Middle frontal gyrus (tissue), 1 donor: ENCODE measurements around the gene COL7A1.
A peak's percentile ranks its signal among the peaks of the same experiment; 100 is the strongest.

ENCODE experiments used
- DNase-seq: peaks from one replicate; pipeline ENCODE4 v3.0.0-alpha.2; 2015; ENCODE audit warnings: low spot score; ENCODE audit errors: extremely low spot score

The COL7A1 gene

GRCh38 chr3:48619541-48620524, 24.7 kb upstream of the COL7A1 start:
- no peak for DNase-seq

DNA sequence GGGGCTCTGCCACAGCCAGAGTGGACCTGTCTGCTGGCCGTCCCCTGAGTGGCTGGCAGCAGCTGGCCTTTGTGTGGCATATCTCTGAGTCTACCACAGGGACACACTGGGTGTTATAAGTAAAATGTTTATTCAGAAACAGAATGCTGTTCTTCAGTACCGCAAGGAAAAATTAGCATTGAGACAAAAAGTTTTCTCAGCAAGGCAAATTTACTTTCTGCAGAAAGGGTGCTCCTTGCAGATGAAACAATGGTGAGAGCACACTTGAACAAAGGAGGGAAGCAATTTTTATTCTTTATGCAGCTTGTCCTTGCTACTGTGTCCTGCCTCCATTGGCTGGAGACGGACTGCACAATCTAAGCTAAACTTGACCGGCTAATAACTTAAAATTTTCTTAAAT, 22.4 kb upstream of the COL7A1 start:
- no peak for DNase-seq

- DNase-seq: no peak
Observed at GRCh38 chr3:48614044-48614443, 18.9 kb upstream of the COL7A1 start.

DNA sequence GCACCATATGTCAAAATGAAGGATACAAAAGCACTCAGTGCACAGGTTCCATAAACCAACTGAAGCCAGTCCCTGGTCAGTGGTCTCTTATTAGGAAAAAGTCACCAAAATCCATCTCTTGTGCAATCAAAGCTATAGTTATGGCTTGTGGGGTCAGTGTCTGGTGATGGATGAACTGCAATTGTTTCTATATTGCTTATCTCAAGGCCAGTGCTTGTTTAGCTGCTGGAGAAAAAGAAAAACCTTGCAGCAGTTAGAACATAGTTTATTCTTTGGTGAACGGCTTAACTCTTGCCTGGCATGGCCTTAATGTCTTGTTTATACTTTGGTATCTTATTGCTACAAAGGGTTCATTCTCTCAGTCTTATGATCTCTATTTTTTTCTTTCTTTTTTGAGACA, 17.2 kb upstream of the COL7A1 start:
- DNase-seq: no peak

DNA sequence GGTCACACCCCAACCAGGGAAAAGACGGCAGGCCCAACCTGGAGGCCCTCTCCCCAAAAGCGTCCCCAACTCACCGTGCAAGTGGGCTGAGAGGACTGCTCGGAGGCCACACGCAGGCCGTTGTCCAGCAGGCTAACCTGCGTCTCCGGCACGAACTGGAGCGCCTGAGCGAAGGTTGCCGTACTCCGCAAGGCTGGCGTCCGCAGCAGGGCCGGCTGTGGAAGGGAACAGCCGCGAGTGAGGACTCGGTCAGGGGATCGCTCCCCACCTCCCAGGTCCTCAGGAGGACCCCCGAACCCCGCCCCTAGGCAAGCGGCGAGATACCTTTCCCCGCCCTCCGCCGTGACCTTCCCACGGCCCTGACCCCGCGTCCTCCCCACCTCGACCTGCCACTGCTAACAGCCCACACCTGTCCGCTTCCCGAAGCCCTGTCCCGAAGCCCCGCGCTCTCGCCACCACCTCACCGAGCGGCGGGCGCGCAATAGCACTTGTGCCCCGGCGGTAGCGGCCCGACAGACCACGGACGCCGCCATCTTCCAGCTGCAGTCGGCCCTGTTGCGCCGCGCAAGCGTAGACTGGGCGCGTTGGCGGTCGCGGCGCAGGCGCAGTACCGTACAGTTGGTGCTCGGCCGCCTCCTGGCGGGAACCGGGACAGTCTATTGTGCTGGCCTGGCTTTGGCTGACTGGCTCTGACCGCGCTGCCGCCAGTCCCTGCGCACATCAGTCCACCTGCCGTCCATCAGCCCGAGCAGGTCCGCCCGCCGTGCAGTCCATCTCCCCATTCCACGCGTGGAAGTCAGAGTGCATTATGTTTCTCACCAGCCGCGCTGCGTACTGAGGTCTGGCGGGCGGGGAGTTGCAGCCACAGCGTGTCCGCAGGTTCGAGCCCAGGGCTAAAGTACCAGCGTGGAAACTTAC, 14.2 kb upstream of the COL7A1 start, which contains the start of gene UQCRC1:
TSS of gene UQCRC1 (minus strand) at position 559 of the 918 bp plus-strand sequence. CDS start at position 533, 26 bp downstream.
- peak; percentile 82 for DNase-seq

- DNase-seq: no peak
Observed at GRCh38 chr3:48607519-48607918, 12.4 kb upstream of the COL7A1 start.

GRCh38 chr3:48601622-48601994, 6.5 kb upstream of the COL7A1 start:
- DNase-seq: peak; percentile 16

- DNase-seq: no peak
Observed at GRCh38 chr3:48600711-48601621, 5.8 kb upstream of the COL7A1 start.

DNA sequence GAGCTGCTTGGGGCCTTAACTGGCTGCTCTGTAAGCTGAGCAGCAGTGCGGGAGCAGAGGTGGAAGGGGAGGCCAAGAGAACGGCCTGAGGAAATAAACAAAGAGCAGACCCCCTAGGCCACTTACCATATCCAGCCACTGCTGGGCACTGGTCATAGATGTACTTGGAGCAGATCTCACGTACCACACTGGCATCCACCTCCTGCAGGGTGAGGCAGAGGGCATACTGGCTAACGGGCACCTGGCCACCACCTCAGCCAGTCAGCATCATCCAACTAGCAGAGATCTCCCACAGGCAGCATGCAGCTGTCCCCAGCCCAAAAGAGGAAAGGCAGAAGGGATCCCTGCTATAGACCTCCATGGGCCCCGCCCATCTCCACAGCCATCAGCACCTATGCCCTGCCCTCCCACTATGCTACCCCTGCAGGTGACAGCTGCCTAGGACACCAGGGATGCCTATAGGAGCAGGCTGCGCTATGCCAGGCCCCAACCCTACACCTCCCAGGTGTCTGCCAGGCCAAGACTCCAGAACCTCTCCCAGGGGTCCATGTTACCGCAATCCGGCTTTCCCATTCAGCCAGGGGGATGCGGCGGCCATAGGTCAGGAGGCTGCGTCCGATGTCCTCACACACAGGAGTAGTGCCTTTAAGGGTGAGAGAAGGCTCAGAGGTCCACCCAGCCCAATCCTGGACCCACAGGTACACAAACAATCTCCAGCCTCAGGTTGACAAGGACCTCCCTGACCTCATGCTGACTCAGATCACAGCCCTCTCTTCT, 4.6 kb upstream of the COL7A1 start:
- no peak for DNase-seq

DNA sequence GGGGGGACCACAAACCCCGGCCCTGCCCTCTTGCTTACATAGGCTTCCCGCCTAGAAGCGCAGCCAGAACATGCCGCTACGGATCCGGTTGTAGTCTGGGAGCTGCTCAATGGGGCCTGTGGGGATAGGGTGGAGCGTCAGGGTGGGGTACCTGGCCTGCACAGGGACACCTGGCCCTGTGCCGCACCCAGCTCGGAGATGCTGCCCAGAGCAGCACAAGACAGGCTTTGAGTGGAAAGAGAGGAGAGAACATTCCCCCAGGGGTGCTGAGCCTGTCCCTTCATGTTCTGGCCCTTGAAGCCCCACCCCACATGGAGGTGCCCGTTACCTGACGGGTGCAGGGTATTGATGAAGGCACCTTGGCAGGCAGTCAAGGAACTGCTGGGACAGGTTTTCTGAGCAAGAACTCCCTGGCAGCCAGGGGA, 4.0 kb upstream of the COL7A1 start:
- no peak for DNase-seq

- DNase-seq: no peak
Observed at GRCh38 chr3:48598323-48599076, 3.4 kb upstream of the COL7A1 start.

DNA sequence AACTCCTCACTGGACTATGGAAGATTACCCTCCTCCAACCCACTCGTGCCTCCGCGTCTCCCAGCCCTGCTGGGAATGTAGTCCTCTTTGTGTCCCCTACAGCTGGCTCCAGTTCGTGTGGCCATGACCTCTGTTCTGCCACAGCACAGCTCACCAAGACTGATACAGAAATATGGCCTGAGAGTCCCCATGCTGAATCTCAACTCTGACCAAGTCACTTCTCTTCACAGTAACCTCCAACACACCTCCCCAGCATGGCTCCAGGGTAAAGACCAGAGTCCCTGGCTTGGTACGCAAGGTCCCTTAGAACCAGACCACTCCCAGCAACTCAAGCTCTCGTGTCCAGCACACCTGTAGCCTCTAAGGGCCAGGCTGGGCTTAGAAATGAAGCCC, 2.3 kb upstream of the COL7A1 start:
- DNase-seq: no peak

GRCh38 chr3:48596676-48597407, 1.7 kb upstream of the COL7A1 start:
- DNase-seq: no peak

DNA sequence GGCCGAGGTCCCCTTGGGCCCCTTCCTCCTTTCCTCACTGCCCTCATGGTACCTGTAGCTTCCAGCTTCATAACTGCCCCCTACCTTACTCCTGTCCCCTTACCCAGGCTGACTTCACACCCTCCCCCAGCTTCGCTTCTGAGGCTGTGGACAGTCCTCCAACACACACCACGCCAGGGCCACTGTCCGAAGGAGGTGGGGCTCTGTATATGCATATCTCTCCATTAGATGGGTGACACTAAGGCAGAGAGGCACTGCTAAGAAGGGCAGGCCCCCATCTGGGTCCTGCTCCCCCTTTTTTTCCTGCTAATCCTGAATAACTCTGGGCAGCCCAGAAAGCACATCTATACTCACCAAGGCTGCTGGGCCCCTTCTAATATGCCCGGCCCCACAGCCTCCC, 1.0 kb upstream of the COL7A1 start:
- no peak for DNase-seq

GRCh38 chr3:48595526-48596121, 495 bp upstream of the COL7A1 start:
- no peak for DNase-seq

GRCh38 chr3:48594417-48595049, 596 bp downstream of the COL7A1 start:
- no peak for DNase-seq

DNA sequence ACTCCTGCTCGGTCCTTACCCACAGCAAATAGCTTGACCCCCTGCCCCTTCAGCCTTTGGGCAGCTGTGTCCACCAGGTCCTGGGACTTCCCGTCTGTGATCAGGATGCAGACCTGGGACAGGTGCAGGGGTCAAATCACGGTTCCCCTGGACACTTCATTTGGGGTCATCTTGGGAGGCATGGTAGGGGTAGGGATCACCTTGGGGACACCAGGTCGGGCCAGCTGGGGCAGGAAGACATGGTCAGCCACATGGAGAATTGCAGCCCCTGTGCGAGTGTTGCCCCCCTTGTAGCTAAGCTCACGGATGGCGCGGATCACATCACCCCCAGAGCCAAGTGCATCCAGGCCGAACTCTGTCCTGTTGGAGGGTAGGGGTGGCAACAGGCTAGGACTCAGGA, 1.8 kb downstream of the COL7A1 start:
- DNase-seq: no peak
